GM23248 (cell line): ENCODE data around the gene CIB1.

Source experiments
- EZH2 ChIP-seq: fragments of 200-600 bp; sonication (generic); IDR thresholded peaks from 2 replicates; pipeline ENCODE4 v1.6.1; 2018; ENCODE audit warnings: antibody characterized with exemption, mild to moderate bottlenecking; ENCODE audit not compliant: insufficient read depth, poor library complexity, severe bottlenecking
- EZH2phosphoT487 ChIP-seq: fragments of 200-600 bp; sonication (generic); IDR thresholded peaks from 2 replicates; pipeline ENCODE4 v1.6.1; 2018; ENCODE audit warnings: antibody characterized with exemption, moderate library complexity, mild to moderate bottlenecking, low read depth; ENCODE audit not compliant: insufficient read depth

DNA sequence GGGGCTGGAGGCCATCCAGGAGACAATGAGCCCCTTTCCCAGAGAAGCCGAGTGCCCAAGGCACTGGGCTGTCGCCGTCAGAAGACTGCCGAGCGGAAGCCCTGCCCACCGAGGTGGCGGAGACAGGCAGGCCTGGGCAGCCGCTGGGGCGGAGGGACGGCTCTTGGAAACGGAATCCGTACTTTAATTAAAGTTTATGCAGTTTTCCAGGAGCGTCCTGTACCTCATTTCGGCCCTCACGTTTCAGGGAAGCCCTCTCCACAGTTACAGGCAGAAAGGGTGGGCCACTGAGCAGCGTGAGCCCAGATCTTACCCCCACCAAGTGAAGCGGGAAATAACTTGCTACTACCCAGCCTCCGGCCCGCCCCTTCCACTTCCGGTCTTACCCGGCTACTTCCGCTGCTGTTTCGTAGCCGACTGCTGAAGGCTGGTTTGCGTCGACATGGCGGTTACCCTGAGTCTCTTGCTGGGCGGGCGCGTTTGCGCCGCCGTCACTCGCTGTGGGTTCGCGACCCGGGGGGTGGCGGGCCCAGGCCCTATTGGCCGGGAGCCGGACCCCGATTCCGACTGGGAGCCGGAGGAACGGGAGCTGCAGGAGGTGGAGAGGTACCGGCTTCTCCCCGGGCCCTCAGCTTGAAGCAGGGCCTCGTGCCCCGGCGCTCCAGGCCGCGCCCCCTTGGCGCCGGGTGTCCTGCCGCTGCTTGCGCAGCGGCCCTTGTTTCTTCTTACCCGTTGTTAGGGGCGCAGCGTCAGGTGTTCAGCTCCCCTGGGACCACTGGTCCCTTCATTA is 31.7 kb upstream of the CIB1 start, which contains the start of gene NGRN:
- TF ChIP-seq EZH2phosphoT487: no peak
- TF ChIP-seq EZH2: no peak
